BJ (cell line): Measurements from ENCODE around the gene EEF1G. TPM values are rescaled to one million over a fixed set of nuclear protein-coding genes. Genes with fewer than 3 reads are reported as not detected.
A peak's percentile ranks its signal among the peaks of the same experiment; 100 is the strongest.

Experiments
- CTCF ChIA-PET: fragments of 350-600 bp; formaldehyde crosslinking; extraction: SDS; loops from one replicate; lab custom pipeline; 2021; ENCODE audit warnings: antibody characterized with exemption, inconsistent platforms; lab: Yijun Ruan, JAX
- POLR2A ChIA-PET: fragments of 300-600 bp; sonication (Branson Sonifier 250); formaldehyde crosslinking; extraction: SDS; loops from one replicate; lab custom pipeline; 2021; ENCODE audit warnings: antibody characterized with exemption; lab: Charles Lee
- DNase-seq: peaks from one replicate; pipeline ENCODE4 v3.0.0-alpha.2; 2011; ENCODE audit warnings: low read depth
- H3K27me3 ChIP-seq: 2 replicates; pipeline ENCODE4 v1.6.0; 2011; ENCODE audit warnings: low read length; ENCODE audit not compliant: control insufficient read depth, insufficient read depth
- H3K36me3 ChIP-seq: 2 replicates; pipeline ENCODE4 v1.5.1; 2011; ENCODE audit warnings: low read length; ENCODE audit not compliant: control insufficient read depth, insufficient read depth
- H3K4me3 ChIP-seq: 2 replicates; pipeline ENCODE4 v1.5.1; 2011; ENCODE audit warnings: low read depth, mild to moderate bottlenecking, control low read depth, low read length
- CTCF ChIP-seq: IDR thresholded peaks from 2 replicates; pipeline ENCODE4 v1.5.1; 2011; ENCODE audit warnings: low read depth, mild to moderate bottlenecking, control low read depth, inconsistent platforms, low read length, moderate library complexity; ENCODE audit not compliant: insufficient read depth
- polyA minus RNA-seq: library from RNA; depleted of rRNA, polyadenylated mRNA; stranded (reverse); fragments of >200 nt; gene quantifications from 2 replicates; pipeline ENCODE4 v1.2.3, GENCODE V29; 2011; rRNA and poly(A)+ RNA removed
- polyA plus RNA-seq: library from polyadenylated mRNA; depleted of rRNA; stranded (reverse); fragments of >200 nt; gene quantifications from 2 replicates; pipeline ENCODE4 v1.2.3, GENCODE V29; 2011; rRNA removed

The EEF1G gene
- polyA plus RNA-seq (2,358 and 2,459 TPM in 2 replicates), polyA minus RNA-seq (990 and 1,705 TPM in 2 replicates)

- TF ChIP-seq CTCF, result no peak
- ChIA-PET CTCF (interaction anchor here (0.7 to 2.8 kb wide), 5 partner anchors 11 to 178 kb away, joined by 3 to 16 read pairs (median 6); no protein-coding TSS in a partner anchor), POLR2A (interaction anchor here (0.5 to 1.3 kb wide), 13 partner anchors 11 to 510 kb away, joined by 3 to 25 read pairs (median 5); partner anchors contain the start of genes HNRNPUL2, LRRN4CL, TUT1 and ZBTB3)
- Histone ChIP-seq H3K4me3 (peak within 1 kb of the TSS; percentile 63), H3K27me3 (no peaks in the 10 kb centered on the region), H3K36me3 (peaks cover 22% of the 10 kb centered on the region)
- DNase-seq, result peak; percentile 100
These were observed at the start of gene EEF1G for GRCh38 chr11:62573592-62574362. Gene EEF1G, minus strand, starts transcription at chr11:62573891. Its CDS starts 49 bp downstream, at chr11:62573842.

GRCh38 chr11:62622476-62623089 is 48.9 kb upstream of the EEF1G start:
- Histone ChIP-seq H3K4me3 (peak overlapping the region; percentile 54), H3K27me3 (no peaks in the 10 kb centered on the region), H3K36me3 (peaks cover 17% of the 10 kb centered on the region)
- TF ChIP-seq CTCF, result no peak
- no peak for DNase-seq
- CTCF ChIA-PET, result interaction anchor here (0.7 to 4.0 kb wide), 5 partner anchors 11 to 227 kb away, joined by 3 to 26 read pairs (median 3); partner anchors contain the start of genes EML3, ROM1 and TUT1
- POLR2A ChIA-PET, result interaction anchor here (2.2 kb wide), 1 partner anchor 43 kb away, joined by 11 read pairs; the partner anchor contains the start of genes C11orf98 and CSKMT

- POLR2A ChIA-PET, result interaction anchor here (0.6 to 2.2 kb wide), 4 partner anchors 31 to 241 kb away, joined by 4 to 11 read pairs (median 6); partner anchors contain the start of genes C11orf98, CSKMT and INTS5
These were observed 48.1 kb upstream of the EEF1G start, which contains the start of gene B3GAT3 for GRCh38 chr11:62621567-62622470. Gene B3GAT3, minus strand, starts transcription at chr11:62621986. Its CDS starts 39 bp downstream, at chr11:62621947.

More at GRCh38 chr11:62621567-62622470, 48.1 kb upstream of the EEF1G start, which contains the start of gene B3GAT3:
- DNase-seq, result peak; percentile 90
- TF ChIP-seq CTCF, result no peak
- peaks cover 19% of the 10 kb centered on the region for H3K36me3 ChIP-seq
- CTCF ChIA-PET, result interaction anchor here (0.7 to 4.0 kb wide), 8 partner anchors 8 to 226 kb away, joined by 3 to 26 read pairs (median 3); partner anchors contain the start of genes C11orf98, CSKMT, EML3 and ROM1
- peak within 1 kb of the TSS; percentile 54 for H3K4me3 ChIP-seq
- H3K27me3 ChIP-seq, result no peaks in the 10 kb centered on the region
